Ishikawa (cell line): Measurements from ENCODE around the gene LYRM4.

Experiments
- CEBPB ChIP-seq: IDR thresholded peaks from 2 replicates; pipeline ENCODE4 v1.6.1; 2012
- CREB1 ChIP-seq: IDR thresholded peaks from 2 replicates; pipeline ENCODE4 v1.6.1; 2012; ENCODE audit warnings: low read depth
- EGR1 ChIP-seq: IDR thresholded peaks from 2 replicates; pipeline ENCODE4 v1.6.1; 2012
- EP300 ChIP-seq: IDR thresholded peaks from 2 replicates; pipeline ENCODE4 v1.6.1; 2012; ENCODE audit warnings: borderline replicate concordance
- FOXM1 ChIP-seq: IDR thresholded peaks from 2 replicates; pipeline ENCODE4 v1.6.1; 2012; ENCODE audit warnings: low read depth, borderline replicate concordance
- MAX ChIP-seq: IDR thresholded peaks from 2 replicates; pipeline ENCODE4 v1.6.1; 2012
- NFIC ChIP-seq: IDR thresholded peaks from 2 replicates; pipeline ENCODE4 v1.6.1; 2012
- RAD21 ChIP-seq: IDR thresholded peaks from 2 replicates; pipeline ENCODE4 v1.6.1; 2012; ENCODE audit warnings: low read depth
- REST ChIP-seq: IDR thresholded peaks from 2 replicates; pipeline ENCODE4 v1.6.1; 2012; ENCODE audit warnings: low read depth, mild to moderate bottlenecking
- TAF1 ChIP-seq: IDR thresholded peaks from 2 replicates; pipeline ENCODE4 v1.6.1; 2012; ENCODE audit warnings: low read depth, mild to moderate bottlenecking
- TCF12 ChIP-seq: IDR thresholded peaks from 2 replicates; pipeline ENCODE4 v1.6.1; 2012; ENCODE audit warnings: low read depth
- TEAD4 ChIP-seq: IDR thresholded peaks from 2 replicates; pipeline ENCODE4 v1.6.1; 2012
- USF1 ChIP-seq: IDR thresholded peaks from 2 replicates; pipeline ENCODE4 v1.6.1; 2012
- YY1 ChIP-seq: IDR thresholded peaks from 2 replicates; pipeline ENCODE4 v1.6.1; 2012; ENCODE audit warnings: low read depth
- ZBTB7A ChIP-seq: IDR thresholded peaks from 2 replicates; pipeline ENCODE4 v1.6.1; 2012; ENCODE audit warnings: low read depth

The LYRM4 gene

GRCh38 chr6:5260661-5261544 lies at the start of gene LYRM4, which contains the start of gene FARS2:
Gene LYRM4 (minus strand): TSS chr6:5260950. CDS start chr6:5260733, 217 bp downstream.
Gene FARS2 (plus strand): TSS chr6:5261513.
- TF ChIP-seq MAX (peak; percentile 76), CEBPB (no peak), NFIC (no peak), TEAD4 (no peak), CREB1 (no peak), EGR1 (peak; percentile 51; the same call in 1 of the 2 replicates), EP300 (no peak; the same call in 1 of the 2 replicates), YY1 (peak; percentile 98), FOXM1 (0 out of 2 replicates have a peak, but pooled peaks have one; percentile 40), ZBTB7A (no peak), TCF12 (peak; percentile 40; the same call in 1 of the 2 replicates), RAD21 (no peak), TAF1 (peak; percentile 77), REST (no peak)

- TF ChIP-seq FOXM1 (no peak), EGR1 (no peak), RAD21 (no peak), USF1 (no peak), CEBPB (no peak), NFIC (no peak), EP300 (no peak), ZBTB7A (no peak), CREB1 (no peak), MAX (no peak), TCF12 (no peak), REST (no peak), TEAD4 (no peak), TAF1 (no peak)
Observed at GRCh38 chr6:5308066-5308465, 47.3 kb upstream of the LYRM4 start.

- TF ChIP-seq CREB1: no peak
- no peak for TF ChIP-seq TCF12
- TF ChIP-seq USF1: no peak
- TF ChIP-seq MAX: no peak
- no peak for TF ChIP-seq TAF1
- no peak for TF ChIP-seq EP300
- no peak for TF ChIP-seq YY1
- TF ChIP-seq ZBTB7A: no peak
- no peak for TF ChIP-seq CEBPB
- TF ChIP-seq FOXM1: no peak
- no peak for TF ChIP-seq REST
- TF ChIP-seq EGR1: no peak
- TF ChIP-seq TEAD4: no peak
- no peak for TF ChIP-seq NFIC
- TF ChIP-seq RAD21: no peak
Observed at GRCh38 chr6:5307058-5307457, 46.3 kb upstream of the LYRM4 start.
